ENCODE data around the gene PCDH11X. TPM values are rescaled to one million over a fixed set of nuclear protein-coding genes. Genes with fewer than 3 reads are reported as not detected.
"Not testable (repeated sequence)": the region's sequence is repeated elsewhere in the genome, so short reads cannot be mapped to it uniquely, and the experiment has no call there.

Gene PCDH11X
- under 1 TPM in 1 of 3 donors, not detected in 2; 0.03 TPM for polyA plus RNA-seq

DNA sequence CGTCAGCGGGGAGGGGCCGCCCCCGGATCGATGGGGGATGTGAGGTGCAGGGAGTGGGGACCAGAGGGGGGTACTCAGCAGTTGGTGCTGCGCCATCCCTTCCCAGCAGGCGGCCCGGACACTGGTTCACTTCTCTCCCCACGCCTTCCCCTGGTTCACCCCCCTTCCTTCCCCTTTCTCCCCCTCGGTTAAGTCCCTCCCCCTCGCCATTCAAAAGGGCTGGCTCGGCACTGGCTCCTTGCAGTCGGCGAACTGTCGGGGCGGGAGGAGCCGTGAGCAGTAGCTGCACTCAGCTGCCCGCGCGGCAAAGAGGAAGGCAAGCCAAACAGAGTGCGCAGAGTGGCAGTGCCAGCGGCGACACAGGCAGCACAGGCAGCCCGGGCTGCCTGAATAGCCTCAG is at the start of gene PCDH11X:
PCDH11X (plus strand) TSS at position 241 of the 400 bp plus-strand sequence. CDS start 56,130 bp downstream, outside the sequence.
- WGBS, 3 donors = 0% methylated on average over 4 to 11 of the region's 24 CpGs
- not testable (repeated sequence) for H3K27ac ChIP-seq (ENCODE audit: low read depth, low read length)

GRCh38 chrX:91747446-91747845 is 31.7 kb upstream of the PCDH11X start:
- 67 to 75% methylated on average over 1 of the region's 4 CpGs; no CpG with 5 or more reads in 1 of the 3 donors for WGBS, 3 donors
- H3K27ac ChIP-seq (ENCODE audit: low read depth, low read length) = not testable (repeated sequence)

GRCh38 chrX:91753022-91753421 is 26.2 kb upstream of the PCDH11X start:
- H3K27ac ChIP-seq (ENCODE audit: low read depth, low read length) = not testable (repeated sequence)
- 66 to 93% (median 90%) methylated on average over 16 to 17 of the region's 17 CpGs for WGBS, 3 donors

DNA sequence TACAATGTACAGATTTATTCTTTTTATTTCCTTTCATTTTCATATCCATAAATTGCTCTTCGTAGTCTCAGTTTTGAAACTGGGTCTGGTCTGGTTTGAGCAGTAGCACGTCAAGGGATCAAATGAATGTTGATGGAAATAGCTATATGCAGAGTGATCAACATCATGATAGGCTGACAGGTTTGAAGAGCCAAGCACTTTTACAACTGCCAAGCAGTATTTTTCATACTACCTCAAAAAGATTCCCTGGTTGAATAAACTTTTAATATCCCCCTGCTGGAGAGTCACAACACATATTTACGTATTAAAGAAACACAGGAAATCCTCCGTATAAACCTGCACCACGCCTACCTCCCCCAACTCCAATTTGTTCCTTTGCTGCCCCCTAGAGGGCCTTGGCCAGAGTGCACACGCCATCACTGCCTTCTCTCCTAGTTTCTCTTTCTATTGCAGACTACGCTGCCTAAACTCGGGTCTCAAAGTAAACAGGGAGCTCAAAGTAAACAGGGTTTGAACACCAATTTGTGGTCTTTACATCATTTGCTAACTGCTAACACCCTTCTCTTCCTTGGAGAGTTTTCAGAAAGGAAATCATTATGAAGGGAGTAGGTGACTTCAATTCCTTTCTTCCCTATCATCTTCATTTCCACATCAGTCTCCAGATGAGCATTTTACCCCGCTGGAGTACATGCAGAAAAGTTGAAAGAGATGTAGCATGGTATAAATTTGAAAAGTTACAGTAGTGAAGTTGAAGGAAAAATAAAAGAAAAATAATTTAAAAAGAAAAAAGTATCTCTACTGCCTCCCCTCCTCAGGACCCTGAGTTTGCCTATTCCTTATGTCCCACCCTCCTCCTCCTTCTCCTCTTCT is 8.3 kb upstream of the PCDH11X start:
- not testable (repeated sequence) for H3K27ac ChIP-seq (ENCODE audit: low read depth, low read length)
- 15 to 30% (median 25%) methylated on average over 4 to 5 of the region's 9 CpGs for WGBS, 3 donors

- 21 to 41% (median 34%) methylated on average over 3 of the region's 3 CpGs for WGBS, 3 donors
- not testable (repeated sequence) for H3K27ac ChIP-seq (ENCODE audit: low read depth, low read length)
Observed at GRCh38 chrX:91773943-91774342, 5.2 kb upstream of the PCDH11X start.

GRCh38 chrX:91780008-91780407 is 833 bp downstream of the PCDH11X start:
- not testable (repeated sequence) for H3K27ac ChIP-seq (ENCODE audit: low read depth, low read length)
- WGBS, 3 donors = 1 to 3% (median 3%) methylated on average over 12 to 17 of the region's 17 CpGs

DNA sequence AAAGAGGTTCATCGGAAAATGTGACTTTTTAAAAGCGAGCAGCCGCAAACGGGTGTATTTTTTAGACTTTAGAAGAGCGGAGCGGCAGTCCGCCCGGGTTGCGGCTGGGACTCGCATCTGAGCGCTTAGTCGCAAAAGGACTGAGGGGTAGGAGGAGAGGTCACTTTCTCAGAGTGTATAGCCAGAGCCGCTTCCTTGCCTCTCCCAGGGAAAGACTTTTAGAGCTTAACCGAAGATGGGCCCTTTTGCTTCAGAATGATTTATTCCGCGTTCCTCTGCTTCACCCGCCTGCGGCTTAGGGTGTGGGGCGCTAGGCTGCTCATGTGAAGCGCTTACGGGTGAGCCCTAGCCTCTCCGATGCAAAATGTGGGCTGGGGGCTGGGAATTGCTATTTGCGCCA is 1.5 kb downstream of the PCDH11X start:
- not testable (repeated sequence) for H3K27ac ChIP-seq (ENCODE audit: low read depth, low read length)
- WGBS, 3 donors = 2 to 4% (median 4%) methylated on average over 17 to 23 of the region's 23 CpGs

GRCh38 chrX:91781553-91782298 is 2.6 kb downstream of the PCDH11X start:
- H3K27ac ChIP-seq (ENCODE audit: low read depth, low read length) = not testable (repeated sequence)
- 0 to 2% (median 1%) methylated on average over 20 to 40 of the region's 58 CpGs for WGBS, 3 donors

DNA sequence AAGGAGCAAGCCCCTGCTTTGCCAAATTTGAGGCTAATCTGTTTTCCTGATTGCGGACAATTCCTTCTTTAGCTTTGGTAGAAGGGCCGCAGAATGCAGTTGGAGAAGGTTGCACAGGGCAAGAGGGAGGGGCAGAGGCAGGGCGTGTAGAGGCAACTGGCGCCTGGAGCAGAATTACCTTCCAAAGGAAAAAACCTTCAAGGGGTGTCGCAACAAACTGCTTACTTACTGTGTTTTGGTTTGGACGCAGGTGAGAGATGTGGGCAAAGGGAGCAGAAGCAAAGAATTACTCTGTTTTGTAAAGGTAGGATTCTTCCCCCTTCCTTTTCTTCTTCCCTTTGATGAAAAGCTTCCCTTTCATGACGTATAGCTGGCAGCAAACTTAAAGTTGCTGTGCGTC is 3.6 kb downstream of the PCDH11X start:
- not testable (repeated sequence) for H3K27ac ChIP-seq (ENCODE audit: low read depth, low read length)
- WGBS, 3 donors = 0 to 11% (median 1%) methylated on average over 3 to 6 of the region's 8 CpGs

- H3K27ac ChIP-seq (ENCODE audit: low read depth, low read length) = not testable (repeated sequence)
- WGBS, 3 donors = 59 to 64% (median 60%) methylated on average over 3 of the region's 3 CpGs
Observed at GRCh38 chrX:91817537-91817936, 38.4 kb downstream of the PCDH11X start.

- WGBS, 3 donors = 88 to 92% (median 88%) methylated on average over 20 to 22 of the region's 24 CpGs
- not testable (repeated sequence) for H3K27ac ChIP-seq (ENCODE audit: low read depth, low read length)
Observed at GRCh38 chrX:91825321-91825720, 46.1 kb downstream of the PCDH11X start.

Measured in adipose tissue (tissue), 3 donors.